ENCODE results near the gene CCDC57. TPM values are rescaled to one million over a fixed set of nuclear protein-coding genes. Genes with fewer than 3 reads are reported as not detected.

CCDC57 gene
- total and polyA plus RNA-seq, 2 experiments from 2014 or later: 10.6 to 15.3 TPM

DNA sequence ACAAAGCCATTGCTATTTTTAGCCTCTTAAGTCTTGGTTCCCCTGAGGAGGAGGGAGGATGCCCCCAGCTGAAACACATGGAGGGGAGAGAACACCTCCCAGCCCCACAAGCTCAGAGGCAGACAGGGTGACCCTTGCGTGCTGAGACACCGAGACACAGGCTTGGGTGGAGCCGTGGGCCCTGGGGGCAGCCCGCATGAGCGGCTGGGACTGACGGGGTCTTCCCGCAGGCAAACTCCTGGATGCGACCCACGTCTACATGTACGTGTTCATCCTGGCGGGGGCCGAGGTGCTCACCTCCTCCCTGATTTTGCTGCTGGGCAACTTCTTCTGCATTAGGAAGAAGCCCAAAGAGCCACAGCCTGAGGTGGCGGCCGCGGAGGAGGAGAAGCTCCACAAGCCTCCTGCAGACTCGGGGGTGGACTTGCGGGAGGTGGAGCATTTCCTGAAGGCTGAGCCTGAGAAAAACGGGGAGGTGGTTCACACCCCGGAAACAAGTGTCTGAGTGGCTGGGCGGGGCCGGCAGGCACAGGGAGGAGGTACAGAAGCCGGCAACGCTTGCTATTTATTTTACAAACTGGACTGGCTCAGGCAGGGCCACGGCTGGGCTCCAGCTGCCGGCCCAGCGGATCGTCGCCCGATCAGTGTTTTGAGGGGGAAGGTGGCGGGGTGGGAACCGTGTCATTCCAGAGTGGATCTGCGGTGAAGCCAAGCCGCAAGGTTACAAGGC, 26.0 kb upstream of the CCDC57 start:
- 24 to 25% methylated on average over 33 of the region's 33 CpGs for WGBS, 2 experiments (ENCODE audit: low coverage in 1 of 2, low lambda C conversion rate in 2 of 2, missing lambda C conversion rate in 2 of 2)
- Histone ChIP-seq H3K9ac (peak overlapping the region; percentile 60), H3K4me1 (ENCODE audit: insufficient read depth) (peaks cover 39% of the 10 kb centered on the region), H3K27ac (peak overlapping the region; percentile 70), H3K79me2 (ENCODE audit: insufficient read depth) (peaks cover 66% of the 10 kb centered on the region), H3K9me2 (ENCODE audit: insufficient read depth) (no peaks in the 10 kb centered on the region), H3F3A (ENCODE audit: insufficient read depth) (peaks cover 38% of the 10 kb centered on the region), H3K4me2 (ENCODE audit: unreplicated experiment) (peak overlapping the region; percentile 20), H3K36me3 (ENCODE audit: low read depth) (peaks cover 9% of the 10 kb centered on the region; the same call in 1 of the 2 replicates), H3K4me3 (peak overlapping the region; percentile 18), H3K27me3 (replicated peaks; ENCODE audit: insufficient read depth) (no peaks in the 10 kb centered on the region), H3K9me3 (ENCODE audit: low read depth) (no peaks in the 10 kb centered on the region), H4K20me1 (ENCODE audit: insufficient read depth) (peaks cover 7% of the 10 kb centered on the region; the same call in 1 of the 2 replicates), H2AFZ (no peak overlapping the region)
- TF ChIP-seq EZH2phosphoT487 (IDR thresholded peaks at IDR 0.05; ENCODE audit: insufficient read depth, low read depth) (no peak), EZH2 (IDR thresholded peaks at IDR 0.05; ENCODE audit: insufficient read depth, poor library complexity, severe bottlenecking) (no peak)
- DNase-seq: peak; percentile 92
- in situ Hi-C loops (cut with MboI): no loop called here

DNA sequence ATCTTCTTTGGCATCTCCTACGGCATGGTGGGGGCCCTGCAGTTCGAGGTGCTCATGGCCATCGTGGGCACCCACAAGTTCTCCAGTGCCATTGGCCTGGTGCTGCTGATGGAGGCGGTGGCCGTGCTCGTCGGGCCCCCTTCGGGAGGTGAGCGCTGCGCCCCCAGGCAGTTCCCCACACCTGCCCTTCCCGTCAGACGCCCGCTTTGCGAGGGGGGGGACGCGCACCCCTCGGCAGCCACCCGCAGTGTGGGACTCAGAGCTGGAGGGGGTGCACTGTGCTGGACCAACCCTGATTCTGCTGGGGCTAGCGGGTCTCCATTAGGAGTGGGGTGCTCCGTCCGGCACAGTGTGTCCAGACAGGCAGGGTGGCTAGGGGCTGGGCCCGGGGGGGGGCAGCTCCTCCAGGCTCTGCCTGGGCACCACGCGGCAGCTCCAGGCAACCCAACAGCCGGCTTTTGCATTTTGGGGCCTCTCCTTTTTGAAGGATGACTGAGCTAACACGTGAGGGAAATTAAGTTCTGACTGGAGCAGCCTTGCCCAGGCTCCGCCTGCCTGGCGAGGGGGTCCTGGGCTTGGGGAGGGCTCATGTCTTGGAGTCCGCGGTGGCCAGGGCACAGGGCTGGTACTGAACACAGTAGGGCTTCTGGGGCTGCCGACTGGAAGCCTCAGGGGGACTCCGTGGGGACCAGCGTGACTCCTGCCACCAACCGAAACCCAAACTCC, 25.3 kb upstream of the CCDC57 start:
- H3K4me1 ChIP-seq (ENCODE audit: insufficient read depth): peaks cover 39% of the 10 kb centered on the region

DNA sequence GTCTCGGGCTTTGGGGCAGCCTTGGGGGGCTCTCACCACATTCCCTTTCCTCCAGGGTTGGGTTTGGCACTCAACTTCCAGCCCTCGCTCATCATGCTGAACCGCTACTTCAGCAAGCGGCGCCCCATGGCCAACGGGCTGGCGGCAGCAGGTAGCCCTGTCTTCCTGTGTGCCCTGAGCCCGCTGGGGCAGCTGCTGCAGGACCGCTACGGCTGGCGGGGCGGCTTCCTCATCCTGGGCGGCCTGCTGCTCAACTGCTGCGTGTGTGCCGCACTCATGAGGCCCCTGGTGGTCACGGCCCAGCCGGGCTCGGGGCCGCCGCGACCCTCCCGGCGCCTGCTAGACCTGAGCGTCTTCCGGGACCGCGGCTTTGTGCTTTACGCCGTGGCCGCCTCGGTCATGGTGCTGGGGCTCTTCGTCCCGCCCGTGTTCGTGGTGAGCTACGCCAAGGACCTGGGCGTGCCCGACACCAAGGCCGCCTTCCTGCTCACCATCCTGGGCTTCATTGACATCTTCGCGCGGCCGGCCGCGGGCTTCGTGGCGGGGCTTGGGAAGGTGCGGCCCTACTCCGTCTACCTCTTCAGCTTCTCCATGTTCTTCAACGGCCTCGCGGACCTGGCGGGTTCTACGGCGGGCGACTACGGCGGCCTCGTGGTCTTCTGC, 24.6 kb upstream of the CCDC57 start:
- Histone ChIP-seq H3K27me3 (replicated peaks; ENCODE audit: insufficient read depth) (no peaks in the 10 kb centered on the region), H3K4me3 (no peak overlapping the region), H3K36me3 (ENCODE audit: low read depth) (peaks cover 5% of the 10 kb centered on the region; the same call in 1 of the 2 replicates), H2AFZ (no peak overlapping the region), H3K27ac (no peak overlapping the region), H3F3A (ENCODE audit: insufficient read depth) (peaks cover 27% of the 10 kb centered on the region), H3K9me2 (ENCODE audit: insufficient read depth) (no peaks in the 10 kb centered on the region), H3K4me2 (ENCODE audit: unreplicated experiment) (no peak overlapping the region), H3K79me2 (ENCODE audit: insufficient read depth) (peaks cover 81% of the 10 kb centered on the region), H3K9me3 (ENCODE audit: low read depth) (no peaks in the 10 kb centered on the region), H3K4me1 (ENCODE audit: insufficient read depth) (peaks cover 37% of the 10 kb centered on the region), H3K9ac (no peak overlapping the region), H4K20me1 (ENCODE audit: insufficient read depth) (peaks cover 7% of the 10 kb centered on the region; the same call in 1 of the 2 replicates)
- in situ Hi-C loops (cut with MboI): no loop called here
- no peak for DNase-seq
- TF ChIP-seq EZH2phosphoT487 (IDR thresholded peaks at IDR 0.05; ENCODE audit: insufficient read depth, low read depth) (no peak), EZH2 (IDR thresholded peaks at IDR 0.05; ENCODE audit: insufficient read depth, poor library complexity, severe bottlenecking) (no peak)
- 95 to 97% methylated on average over 55 to 59 of the region's 59 CpGs for WGBS, 2 experiments (ENCODE audit: low coverage in 1 of 2, low lambda C conversion rate in 2 of 2, missing lambda C conversion rate in 2 of 2)

More for the DNA sequence above, 25.3 kb upstream of the CCDC57 start:
- no peaks in the 10 kb centered on the region for H3K27me3 ChIP-seq (replicated peaks; ENCODE audit: insufficient read depth)
- H2AFZ ChIP-seq: no peak overlapping the region
- peak; percentile 58 for DNase-seq
- H3K27ac ChIP-seq: peak overlapping the region; percentile 70
- peak overlapping the region; percentile 20 for H3K4me2 ChIP-seq (ENCODE audit: unreplicated experiment)
- 46 to 61% methylated on average over 18 to 34 of the region's 34 CpGs for WGBS, 2 experiments (ENCODE audit: low coverage in 1 of 2, low lambda C conversion rate in 2 of 2, missing lambda C conversion rate in 2 of 2)
- H3K9me2 ChIP-seq (ENCODE audit: insufficient read depth): no peaks in the 10 kb centered on the region
- H3K9ac ChIP-seq: peak overlapping the region; percentile 60
- no peaks in the 10 kb centered on the region for H3K9me3 ChIP-seq (ENCODE audit: low read depth)
- in situ Hi-C loops (cut with MboI): no loop called here
- H3K79me2 ChIP-seq (ENCODE audit: insufficient read depth): peaks cover 74% of the 10 kb centered on the region
- H4K20me1 ChIP-seq (ENCODE audit: insufficient read depth): peaks cover 7% of the 10 kb centered on the region; the same call in 1 of the 2 replicates
- H3K36me3 ChIP-seq (ENCODE audit: low read depth): peaks cover 5% of the 10 kb centered on the region; the same call in 1 of the 2 replicates
- TF ChIP-seq EZH2phosphoT487 (IDR thresholded peaks at IDR 0.05; ENCODE audit: insufficient read depth, low read depth) (no peak), EZH2 (IDR thresholded peaks at IDR 0.05; ENCODE audit: insufficient read depth, poor library complexity, severe bottlenecking) (no peak)
- peak overlapping the region; percentile 18 for H3K4me3 ChIP-seq
- peaks cover 34% of the 10 kb centered on the region for H3F3A ChIP-seq (ENCODE audit: insufficient read depth)
